ENCODE measurements around the gene VSIG4. TPM values are rescaled to one million over a fixed set of nuclear protein-coding genes. Genes with fewer than 3 reads are reported as not detected.
A peak's percentile ranks its signal among the peaks of the same experiment; 100 is the strongest.
"Not testable (repeated sequence)": the region's sequence is repeated elsewhere in the genome, so short reads cannot be mapped to it uniquely, and the experiment has no call there.

VSIG4 gene
- total and polyA plus RNA-seq, 7 donors = 26.0 to 213 (median 102) TPM

GRCh38 chrX:66064261-66064660 is 24.4 kb upstream of the VSIG4 start:
- intact Hi-C loops (cut with DNase I) = no loop called here
- H3K4me3 ChIP-seq = no peak overlapping the region
- WGBS, 2 donors = 81 to 85% methylated on average over 4 of the region's 4 CpGs
- no peaks in the 10 kb centered on the region for H3K36me3 ChIP-seq
- no peaks in the 10 kb centered on the region for H3K9me3 ChIP-seq
- no peak for TF ChIP-seq CTCF (IDR thresholded peaks at IDR 0.05)
- H3K4me1 ChIP-seq = no peaks in the 10 kb centered on the region
- no peaks in the 10 kb centered on the region for H3K27me3 ChIP-seq
- DNase-seq = no peak
- no peak overlapping the region for H3K27ac ChIP-seq

- not testable (repeated sequence) for H3K36me3 ChIP-seq
- WGBS, 2 donors = 72 to 73% methylated on average over 5 of the region's 5 CpGs
Measured at GRCh38 chrX:66057019-66057418, 17.1 kb upstream of the VSIG4 start.

GRCh38 chrX:66054978-66055377 is 15.1 kb upstream of the VSIG4 start:
- intact Hi-C loops (cut with DNase I) = no loop called here
- H3K9me3 ChIP-seq = no peaks in the 10 kb centered on the region
- no peak overlapping the region for H3K27ac ChIP-seq
- H3K4me3 ChIP-seq = no peak overlapping the region
- TF ChIP-seq EP300 (IDR thresholded peaks at IDR 0.05) (no peak), POLR2AphosphoS5 (IDR thresholded peaks at IDR 0.05) (no peak), POLR2A (IDR thresholded peaks at IDR 0.05) (no peak), CTCF (IDR thresholded peaks at IDR 0.05) (no peak)
- no peaks in the 10 kb centered on the region for H3K4me1 ChIP-seq
- no peak for DNase-seq
- H3K27me3 ChIP-seq = no peaks in the 10 kb centered on the region
- H3K36me3 ChIP-seq = no peaks in the 10 kb centered on the region
- WGBS, 2 donors = 94 to 96% methylated on average over 4 of the region's 4 CpGs

More at GRCh38 chrX:66057019-66057418, 17.1 kb upstream of the VSIG4 start:
- H3K9me3 ChIP-seq; intact Hi-C loops (cut with DNase I); H3K27ac ChIP-seq; H3K4me1 ChIP-seq; DNase-seq; H3K4me3 ChIP-seq; H3K27me3 ChIP-seq: not testable (repeated sequence)

DNA sequence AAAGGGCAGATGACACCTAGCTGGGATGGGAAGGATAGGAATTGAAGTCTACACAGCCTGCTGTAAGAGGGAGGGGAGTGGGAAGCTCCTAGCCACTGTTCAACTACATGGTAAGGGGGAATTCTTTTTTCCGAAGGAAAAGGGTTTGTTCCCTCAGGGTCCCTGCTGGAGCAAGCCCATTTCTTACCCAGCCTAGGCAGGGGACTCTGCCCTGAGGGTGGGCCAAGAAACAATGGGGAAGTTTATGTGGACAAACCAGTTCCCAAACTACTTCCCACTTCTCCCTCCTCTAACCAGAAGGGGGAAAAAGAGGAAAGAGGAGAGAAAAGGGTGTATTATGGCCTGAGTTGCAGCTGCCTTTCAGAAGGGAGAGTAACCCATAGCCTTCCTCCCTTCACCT is 13.5 kb upstream of the VSIG4 start:
- intact Hi-C loops (cut with DNase I) = no loop called here
- H3K27ac ChIP-seq = no peak overlapping the region

GRCh38 chrX:66051980-66052379 is 12.1 kb upstream of the VSIG4 start:
- H3K36me3 ChIP-seq = no peaks in the 10 kb centered on the region
- peak in 1 of 4 donors; percentile 11 for TF ChIP-seq POLR2AphosphoS5 (IDR thresholded peaks at IDR 0.05)
- no peak for TF ChIP-seq CTCF (IDR thresholded peaks at IDR 0.05)
- no peak overlapping the region for H3K27ac ChIP-seq
- whole genome bisulfite sequencing, 2 donors = 91% methylated on average over 3 of the region's 3 CpGs
- no peaks in the 10 kb centered on the region for H3K9me3 ChIP-seq
- H3K4me3 ChIP-seq = no peak overlapping the region
- intact Hi-C loops (cut with DNase I) = no loop called here
- H3K27me3 ChIP-seq = no peaks in the 10 kb centered on the region
- H3K4me1 ChIP-seq = no peaks in the 10 kb centered on the region
- DNase-seq = no peak

More for the DNA sequence above, 13.5 kb upstream of the VSIG4 start:
- H3K27me3 ChIP-seq = no peaks in the 10 kb centered on the region
- WGBS, 2 donors = 79 to 86% methylated on average over 1 of the region's 1 CpG
- H3K4me1 ChIP-seq = no peaks in the 10 kb centered on the region
- no peak for DNase-seq
- H3K36me3 ChIP-seq = no peaks in the 10 kb centered on the region
- no peak overlapping the region for H3K4me3 ChIP-seq
- TF ChIP-seq POLR2AphosphoS5 (IDR thresholded peaks at IDR 0.05) = no peak
- no peak for TF ChIP-seq POLR2A (IDR thresholded peaks at IDR 0.05)
- TF ChIP-seq CTCF (IDR thresholded peaks at IDR 0.05) = no peak
- TF ChIP-seq EP300 (IDR thresholded peaks at IDR 0.05) = no peak
- no peaks in the 10 kb centered on the region for H3K9me3 ChIP-seq

All from sigmoid colon (tissue), 7 donors.